NB4 (cell line): ENCODE results near the gene SUZ12.

Experiments used
- DNase-seq: peaks from one replicate; pipeline ENCODE4 v3.0.0; 2010; ENCODE audit warnings: low read depth
- H3K4me3 ChIP-seq: one replicate; pipeline ENCODE4 v1.5.1; 2011; ENCODE audit warnings: mild to moderate bottlenecking, low read depth, low read length, moderate library complexity
- CTCF ChIP-seq: IDR thresholded peaks from one replicate; pipeline ENCODE4 v1.5.1; 2012; ENCODE audit warnings: low read depth, low read length
- MAX ChIP-seq: IDR thresholded peaks from 2 replicates; pipeline ENCODE4 v1.6.1; 2011; ENCODE audit warnings: low read depth, low read length
- MYC ChIP-seq: IDR thresholded peaks from 2 replicates; pipeline ENCODE4 v1.6.1; 2011; ENCODE audit warnings: low read depth, low read length
- POLR2A ChIP-seq: IDR thresholded peaks from 2 replicates; pipeline ENCODE4 v1.6.1; 2011; ENCODE audit warnings: mild to moderate bottlenecking; ENCODE audit not compliant: insufficient read length; ENCODE audit errors: extremely low read depth

Gene SUZ12

GRCh38 chr17:31936615-31937609 lies at the start of gene SUZ12:
Gene SUZ12 (plus strand): TSS chr17:31937007. CDS start chr17:31937247, 240 bp downstream.
- peak; percentile 94 for DNase-seq
- peak; percentile 59 for TF ChIP-seq POLR2A
- peak within 1 kb of the TSS; percentile 72 for H3K4me3 ChIP-seq

GRCh38 chr17:31888124-31888523 lies 48.7 kb upstream of the SUZ12 start:
- peak; percentile 71 for DNase-seq
- H3K4me3 ChIP-seq: no peak overlapping the region
- TF ChIP-seq MAX: no peak
- TF ChIP-seq MYC: no peak
- TF ChIP-seq CTCF: no peak
- TF ChIP-seq POLR2A: no peak

- TF ChIP-seq MYC (no peak), CTCF (no peak), POLR2A (no peak)
- peak; percentile 34 for DNase-seq
These were observed 35.9 kb upstream of the SUZ12 start for GRCh38 chr17:31900877-31901276.

GRCh38 chr17:31902693-31903092 lies 34.1 kb upstream of the SUZ12 start:
- H3K4me3 ChIP-seq: no peak overlapping the region
- no peak for DNase-seq
- TF ChIP-seq CTCF (no peak), MAX (no peak), POLR2A (no peak), MYC (no peak)

More at GRCh38 chr17:31900877-31901276, 35.9 kb upstream of the SUZ12 start:
- H3K4me3 ChIP-seq: peak overlapping the region; percentile 95

- H3K4me3 ChIP-seq: no peak overlapping the region
- DNase-seq: no peak
- TF ChIP-seq POLR2A (no peak), CTCF (no peak), MAX (no peak), MYC (no peak)
These were observed 33.4 kb upstream of the SUZ12 start for GRCh38 chr17:31903401-31903800.

- no peak overlapping the region for H3K4me3 ChIP-seq
- no peak for TF ChIP-seq MAX
- TF ChIP-seq MYC: no peak
- no peak for TF ChIP-seq POLR2A
- TF ChIP-seq CTCF: no peak
- DNase-seq: no peak
These were observed 29.4 kb upstream of the SUZ12 start for GRCh38 chr17:31907342-31907962.
